Erythroblast (primary cell): ENCODE results near the gene FAM83B.

ENCODE experiments used
- GATA1 ChIP-seq: IDR thresholded peaks from 2 replicates; pipeline ENCODE4 v1.6.1; 2011; ENCODE audit warnings: low read depth, mild to moderate bottlenecking, control low read depth, low read length, moderate library complexity
- POLR2A ChIP-seq: IDR thresholded peaks from 2 replicates; pipeline ENCODE4 v1.6.1; 2011; ENCODE audit warnings: mild to moderate bottlenecking, low read length

DNA sequence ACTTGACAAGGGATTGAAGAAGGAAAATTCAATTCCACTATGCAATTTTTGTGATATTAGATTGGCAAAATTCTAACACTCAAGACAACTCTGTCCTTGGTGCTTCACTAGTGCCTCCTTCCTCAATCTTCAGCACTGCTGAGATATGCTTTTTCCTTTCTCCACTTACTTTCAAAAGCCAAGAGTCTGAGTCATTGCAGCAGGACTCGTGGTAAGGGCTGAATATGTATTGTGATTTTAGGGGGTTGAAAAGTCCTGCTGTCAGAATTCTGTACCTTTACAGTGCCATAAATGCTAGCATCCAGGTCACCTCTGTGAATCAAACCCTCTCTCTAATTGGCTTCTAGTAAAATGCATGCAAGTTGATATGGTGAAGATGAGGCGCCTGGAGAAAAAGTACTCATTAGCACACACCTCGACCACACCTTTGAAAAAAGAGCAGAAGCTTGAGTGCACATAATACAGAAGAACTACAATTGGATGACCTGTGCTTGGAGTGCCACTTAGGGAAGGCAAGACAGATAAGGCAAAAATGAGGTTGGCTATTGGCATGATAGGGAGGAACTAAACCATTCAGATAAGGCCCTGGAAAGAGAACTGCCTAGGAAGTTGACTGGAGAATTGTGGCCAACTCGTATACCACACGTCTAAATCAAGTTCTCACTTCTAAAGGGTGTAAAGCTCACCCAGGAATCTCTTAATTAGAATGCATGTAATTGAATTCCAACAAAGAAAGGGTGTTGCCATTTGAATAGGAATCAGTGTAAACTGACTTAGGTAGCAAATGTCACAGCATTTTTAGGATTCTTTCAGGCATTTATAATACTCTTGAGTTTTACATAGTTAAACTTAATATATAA is 43.6 kb upstream of the FAM83B start:
- TF ChIP-seq POLR2A (no peak), GATA1 (no peak)
